SH-SY5Y (cell line): ENCODE results near the gene NCK2.

ENCODE experiments used
- GATA2 ChIP-seq: IDR thresholded peaks from 2 replicates; pipeline ENCODE4 v1.6.1; 2011; ENCODE audit warnings: mild to moderate bottlenecking, low read depth, low read length
- GATA3 ChIP-seq: IDR thresholded peaks from 2 replicates; pipeline ENCODE4 v1.6.1; 2011; ENCODE audit warnings: low read depth, mild to moderate bottlenecking, low read length, moderate library complexity

Gene NCK2

GRCh38 chr2:105856581-105856980, 111.9 kb downstream of the NCK2 start:
- TF ChIP-seq GATA2 = no peak

DNA sequence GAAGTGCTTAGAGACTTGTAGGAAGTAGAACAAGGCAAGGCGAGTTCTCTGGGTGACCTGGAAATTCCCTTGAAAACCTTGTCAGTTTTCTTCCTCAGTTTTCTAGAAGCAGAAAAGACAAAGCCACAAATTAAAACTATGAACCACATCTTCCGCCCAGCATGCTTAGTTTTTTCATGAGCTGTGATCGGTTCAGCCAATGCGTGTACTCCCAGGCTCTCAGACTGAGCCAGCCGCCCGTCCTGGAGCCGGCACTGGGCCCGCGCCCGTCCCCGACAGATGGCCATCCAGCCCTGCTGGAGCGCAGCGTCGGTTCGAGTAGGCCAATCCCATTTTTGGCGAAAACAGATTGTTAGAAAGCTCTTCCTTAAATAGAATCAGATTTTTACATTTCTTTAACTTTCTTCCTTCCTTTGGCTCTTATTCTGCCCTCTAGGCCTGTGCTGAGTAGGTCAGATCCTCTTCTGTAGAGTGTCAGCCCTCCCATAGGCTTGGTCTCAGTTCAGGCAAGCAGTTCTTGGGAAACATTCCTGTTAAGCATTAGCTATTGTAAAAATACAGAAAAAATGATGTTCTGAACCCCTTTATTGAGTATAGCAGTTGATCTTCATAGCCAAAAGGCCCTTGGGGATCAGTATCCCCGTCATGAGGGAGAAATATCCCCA, 112.5 kb downstream of the NCK2 start:
- no peak for TF ChIP-seq GATA3
- TF ChIP-seq GATA2 = no peak

DNA sequence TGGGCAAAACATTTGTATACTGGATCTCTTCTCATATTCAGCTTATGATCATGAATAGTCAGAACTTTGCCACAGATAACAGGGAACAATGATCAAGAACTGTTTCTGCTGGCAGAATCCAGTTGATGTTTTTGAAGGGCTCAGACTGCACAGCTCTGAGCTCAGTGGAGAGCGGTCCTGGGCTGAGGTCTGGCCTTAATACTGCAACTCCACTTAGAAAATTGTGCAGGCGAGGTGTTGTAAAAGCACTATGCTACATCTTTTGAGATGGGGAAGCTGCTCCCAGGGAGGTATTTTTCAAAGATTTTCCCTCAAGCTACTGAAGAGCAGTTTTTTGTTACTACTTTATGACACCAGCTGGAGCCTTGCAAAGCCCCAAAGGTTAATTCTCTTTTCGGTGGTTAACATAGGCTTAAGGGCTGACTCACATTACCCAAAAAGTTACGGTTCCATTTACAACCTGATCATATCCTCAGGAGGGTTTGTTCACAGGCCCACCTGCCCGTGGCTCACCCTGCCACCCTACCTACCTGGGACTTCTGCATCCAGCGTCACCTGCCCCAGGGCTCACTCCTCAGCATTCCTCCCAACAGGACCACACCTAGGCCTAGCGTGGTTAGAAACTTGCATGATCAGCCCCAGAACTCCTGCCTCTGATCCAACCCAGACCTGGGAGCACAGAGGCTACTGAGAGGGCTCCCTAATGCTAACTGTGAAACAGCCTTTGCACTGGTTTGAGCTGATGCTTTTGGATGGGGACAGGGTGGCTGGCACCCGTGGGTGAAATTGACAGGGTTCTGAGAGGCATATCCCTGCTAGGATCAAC, 114.4 kb downstream of the NCK2 start:
- TF ChIP-seq GATA2 (no peak), GATA3 (no peak)

GRCh38 chr2:105859694-105859951, 114.9 kb downstream of the NCK2 start:
- TF ChIP-seq GATA3 = no peak
- no peak for TF ChIP-seq GATA2

- TF ChIP-seq GATA2 (no peak), GATA3 (no peak)
Observed at GRCh38 chr2:105860567-105860966, 115.9 kb downstream of the NCK2 start.

DNA sequence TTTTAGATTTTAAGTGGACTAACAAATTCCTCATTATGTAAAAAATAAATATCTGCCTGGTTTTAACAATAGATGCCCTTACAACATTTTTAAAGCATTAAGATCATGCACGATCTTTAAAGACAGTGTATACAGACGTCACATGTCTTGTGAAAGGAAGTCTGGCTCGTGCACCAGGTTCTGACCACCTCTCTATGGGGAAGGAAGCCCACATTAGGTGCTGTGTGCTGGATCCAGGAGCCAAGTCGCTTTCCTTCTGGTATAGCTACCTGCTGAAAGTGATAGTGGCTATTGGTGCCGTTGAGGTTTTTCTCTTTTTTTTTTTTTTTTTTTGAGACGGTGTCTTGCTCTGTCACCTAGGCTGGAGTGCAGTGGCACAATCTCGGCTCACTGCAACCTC, 116.5 kb downstream of the NCK2 start:
- TF ChIP-seq GATA3 (no peak), GATA2 (no peak)

DNA sequence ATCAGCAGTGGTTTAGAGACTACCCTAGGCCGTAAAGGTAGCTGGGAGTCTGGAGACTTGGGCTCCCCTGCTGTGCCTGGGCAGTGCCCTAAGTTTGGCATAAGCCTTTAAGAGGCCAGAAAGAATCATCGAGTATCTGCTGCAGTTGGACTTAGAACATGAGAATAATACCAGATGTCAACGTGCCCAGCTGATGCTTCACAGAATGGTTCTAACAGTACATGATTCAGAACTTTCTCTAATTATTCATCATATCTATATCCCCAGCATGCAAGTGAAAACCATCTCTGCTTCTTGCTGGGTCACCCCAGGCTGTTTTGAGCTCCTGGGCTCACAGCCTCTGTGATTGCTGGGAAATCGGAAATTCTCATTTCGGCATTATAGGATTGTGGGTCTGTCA, 118.1 kb downstream of the NCK2 start:
- TF ChIP-seq GATA3 = no peak
- no peak for TF ChIP-seq GATA2

GRCh38 chr2:105864262-105864661, 119.5 kb downstream of the NCK2 start:
- TF ChIP-seq GATA3 (no peak), GATA2 (no peak)

DNA sequence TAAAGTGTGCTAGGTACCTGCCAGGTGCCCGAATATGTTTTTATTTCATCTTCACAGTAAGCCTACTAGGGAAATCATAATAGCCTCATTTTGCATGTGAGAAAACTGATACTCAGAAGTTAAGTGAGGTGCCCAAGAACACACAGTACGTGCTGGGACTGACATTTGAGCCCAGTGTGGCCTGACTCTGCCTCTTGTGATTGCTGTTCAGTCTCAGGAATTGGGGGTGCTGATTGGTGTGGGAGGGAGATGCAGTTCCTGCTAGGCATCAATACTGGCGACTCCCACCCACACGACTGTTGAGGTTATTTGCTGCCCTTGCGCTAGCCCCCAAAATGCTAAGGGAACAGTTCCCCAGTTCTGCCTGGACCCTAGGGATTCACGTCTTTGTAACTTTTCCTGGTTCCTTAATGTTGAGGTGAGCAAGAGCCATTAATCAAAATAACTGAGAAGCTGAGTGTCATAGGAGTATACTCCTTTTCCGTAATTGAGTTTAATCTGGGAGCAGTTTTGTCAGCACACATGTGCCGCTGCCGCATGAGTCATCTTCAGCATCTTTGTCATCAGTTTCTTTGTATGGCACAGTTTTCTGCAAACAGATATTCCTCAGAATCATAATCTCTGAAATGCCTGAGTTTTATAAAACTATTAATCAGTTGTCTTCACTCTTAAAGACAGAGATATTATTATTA, 120.7 kb downstream of the NCK2 start:
- no peak for TF ChIP-seq GATA2
- no peak for TF ChIP-seq GATA3

GRCh38 chr2:105866216-105867185, 121.8 kb downstream of the NCK2 start:
- TF ChIP-seq GATA3 = no peak
- TF ChIP-seq GATA2 = peak; percentile 5; the same call in 1 of the 2 replicates

GRCh38 chr2:105867587-105867986, 122.9 kb downstream of the NCK2 start:
- TF ChIP-seq GATA2 = no peak
- no peak for TF ChIP-seq GATA3

DNA sequence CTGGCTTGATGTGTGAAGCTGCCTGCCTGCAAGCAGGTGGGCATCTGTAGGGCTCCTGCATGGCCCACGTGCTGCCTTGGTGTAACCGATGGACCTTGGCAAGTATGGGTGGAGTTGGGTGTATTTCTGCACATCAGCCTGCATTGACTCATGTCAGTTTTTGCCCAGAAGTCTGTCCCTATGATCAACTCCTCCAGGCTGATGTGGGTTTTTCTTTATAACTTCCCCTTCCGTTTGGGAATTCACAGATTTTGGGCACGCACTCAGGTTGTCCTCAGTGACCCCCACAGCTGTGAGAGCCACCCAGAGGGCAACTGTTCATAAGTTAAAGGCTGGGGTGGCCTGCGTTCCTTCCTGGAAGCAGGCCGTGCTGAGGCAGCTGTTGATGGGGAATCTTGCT, 123.3 kb downstream of the NCK2 start:
- TF ChIP-seq GATA3 (no peak), GATA2 (no peak)

GRCh38 chr2:105869341-105869740, 124.6 kb downstream of the NCK2 start:
- no peak for TF ChIP-seq GATA2
- TF ChIP-seq GATA3 = no peak

DNA sequence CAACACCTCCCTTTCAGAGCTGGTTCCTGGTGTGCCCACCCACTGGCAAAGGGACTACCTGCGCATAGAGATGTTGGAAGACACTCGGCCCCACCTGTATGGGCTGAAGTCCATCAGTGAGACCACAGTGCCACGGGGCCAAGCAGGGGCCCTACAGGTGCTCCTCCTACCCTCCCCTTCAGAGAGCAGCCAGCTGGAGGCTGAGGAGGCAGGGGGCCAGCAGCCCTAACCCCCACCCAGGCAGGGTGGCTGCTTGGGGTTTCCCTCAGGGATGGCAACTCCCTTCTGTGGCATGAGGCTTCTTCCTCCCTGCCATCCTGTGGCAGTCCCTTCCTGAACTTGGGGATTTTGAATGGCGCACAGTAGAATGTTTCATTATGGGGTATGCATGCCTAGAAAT, 125.3 kb downstream of the NCK2 start:
- no peak for TF ChIP-seq GATA3
- TF ChIP-seq GATA2 = no peak
